Retinal pigment epithelial cell (primary cell): ENCODE measurements around the gene CCDC195.

Experiments
- DNase-seq: peaks from one replicate; pipeline ENCODE4 v3.0.0-alpha.2; 2010; ENCODE audit warnings: low read depth
- H3K4me3 ChIP-seq: 2 replicates; pipeline ENCODE4 v1.5.1; 2011; ENCODE audit warnings: mild to moderate bottlenecking, low read length, control low read depth, moderate library complexity
- CTCF ChIP-seq: conservative IDR thresholded peaks from 2 replicates; pipeline ENCODE4 v1.5.1; 2011; ENCODE audit warnings: low read depth, low read length, control low read depth, inconsistent platforms

CCDC195 gene

GRCh38 chr2:224658780-224659405, 57.3 kb downstream of the CCDC195 start:
- DNase-seq: no peak
- no peak overlapping the region for H3K4me3 ChIP-seq
- TF ChIP-seq CTCF: no peak

DNA sequence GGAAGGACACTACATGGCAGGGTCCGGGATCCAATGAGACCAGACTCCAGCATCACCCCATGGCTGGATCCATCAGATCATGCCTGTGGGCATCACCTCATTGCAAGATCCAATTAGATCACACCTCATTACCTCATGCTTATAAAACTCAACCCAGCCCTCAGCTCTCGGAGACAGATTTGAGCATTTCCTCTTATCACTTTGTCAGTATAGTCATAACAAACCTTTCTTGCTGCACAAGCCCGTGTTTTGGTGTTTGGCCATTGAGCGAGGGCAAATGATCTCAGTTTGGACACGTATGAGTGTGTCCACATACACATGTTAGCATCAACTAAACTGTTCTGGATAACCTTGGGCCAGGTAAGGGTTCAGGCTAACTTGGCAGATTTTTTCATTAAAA, 58.8 kb downstream of the CCDC195 start:
- no peak for TF ChIP-seq CTCF
- no peak for DNase-seq
- H3K4me3 ChIP-seq: no peak overlapping the region

DNA sequence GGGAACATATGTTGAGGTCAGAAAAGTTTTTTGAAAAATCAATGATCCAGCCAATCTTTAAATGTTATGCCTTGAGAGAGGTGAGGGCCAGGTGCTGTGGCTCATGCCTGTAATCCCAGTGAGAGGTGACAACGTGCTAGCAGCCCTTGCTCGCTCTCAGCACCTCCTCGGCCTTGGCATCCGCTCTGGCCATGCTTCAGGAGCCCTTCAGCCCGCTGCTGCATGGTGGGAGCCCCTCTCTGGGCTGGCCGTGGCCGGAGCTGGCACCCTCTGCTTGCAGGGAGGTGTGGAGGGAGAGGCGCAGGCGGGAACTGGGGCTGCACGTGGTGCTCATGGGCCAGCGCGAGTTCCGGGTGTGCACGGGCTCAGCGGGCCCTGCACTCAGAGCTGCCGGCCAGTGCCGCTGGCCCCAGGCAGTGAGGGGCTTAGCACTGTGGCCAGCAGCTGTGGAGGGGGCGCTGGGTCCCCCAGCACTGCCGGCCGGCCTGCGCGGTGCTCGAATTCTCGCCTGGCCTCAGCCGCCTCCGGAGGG, 61.1 kb downstream of the CCDC195 start:
- no peak for DNase-seq
- TF ChIP-seq CTCF: no peak
- no peak overlapping the region for H3K4me3 ChIP-seq
